ENCODE measurements around the gene SKI. TPM values are rescaled to one million over a fixed set of nuclear protein-coding genes. Genes with fewer than 3 reads are reported as not detected.

Gene SKI
- total and polyA plus RNA-seq, 2 of the 8 experiments (the other 6 are each of a cell fraction or from before 2014, with no cell fraction given), result 8.3 to 87.6 TPM

- Histone ChIP-seq H2BK15ac (ENCODE audit: low read length) (no peak overlapping the region), H3K4me1 (replicated peaks in 1 of 4; ENCODE audit: control insufficient read depth in 3 of 4, insufficient read depth in 4 of 4, low read length in 3 of 4) (peaks cover 0 to 47% (median 26%) of the 10 kb centered on the region in 4 experiments; a peak in 6 of 7 replicates), H3K36me3 (ENCODE audit: control insufficient read depth in 2 of 4, insufficient read depth in 4 of 4, low read length in 3 of 4) (no peaks in the 10 kb centered on the region), H3K4me2 (ENCODE audit: insufficient read depth in 1 of 2, low read depth in 2 of 2, low read length in 2 of 2) (peak overlapping the region; percentile 78 to 96), H3K27me3 (replicated peaks in 1 of 4; ENCODE audit: control insufficient read depth in 3 of 4, extremely low read depth in 1 of 4, insufficient read depth in 3 of 4, low read length in 3 of 4) (no peaks in the 10 kb centered on the region), H3K79me1 (ENCODE audit: low read depth, low read length) (peaks cover 15% of the 10 kb centered on the region), H4K8ac (ENCODE audit: extremely low read depth, insufficient read depth, low read length) (no peak overlapping the region), H4K20me1 (replicated peaks in 1 of 2; ENCODE audit: control insufficient read depth in 1 of 2, insufficient read depth in 2 of 2, low read length in 2 of 2) (peaks cover 53 to 58% of the 10 kb centered on the region in 2 experiments), H2BK120ac (replicated peaks; ENCODE audit: low read depth, low read length) (no peak overlapping the region), H3K14ac (ENCODE audit: insufficient read length) (no peak overlapping the region), H3K18ac (ENCODE audit: extremely low read depth, low read length) (no peak overlapping the region), H3K4ac (replicated peaks; ENCODE audit: insufficient read length, low read depth, low read length) (no peak overlapping the region), H4K5ac (ENCODE audit: insufficient read length, low read depth, low read length) (no peak overlapping the region), H4K91ac (replicated peaks; ENCODE audit: insufficient read length, low read length) (no peak overlapping the region), H2BK20ac (ENCODE audit: low read length) (no peak overlapping the region), H3K23ac (ENCODE audit: insufficient read length) (no peak overlapping the region), H2AFZ (ENCODE audit: low read length) (no peak overlapping the region), H3K23me2 (ENCODE audit: low read depth, low read length) (peaks cover 29% of the 10 kb centered on the region), H3K9me3 (ENCODE audit: insufficient read depth in 2 of 2, low read depth in 1 of 2, low read length in 1 of 2) (no peaks in the 10 kb centered on the region), H3K56ac (replicated peaks; ENCODE audit: insufficient read length, low read depth, low read length) (no peak overlapping the region), H3K27ac (ENCODE audit: low read depth, low read length) (no peak overlapping the region), H3K9ac (replicated peaks in 1 of 4; ENCODE audit: extremely low read depth in 1 of 4, low read depth in 3 of 4, low read length in 3 of 4) (peak overlapping the region; percentile 10 to 45 (median 28); a peak in 3 of 7 replicates), H3K4me3 (ENCODE audit: extremely low read depth in 1 of 4, insufficient read depth in 2 of 4, low read depth in 3 of 4, low read length in 4 of 4) (peak overlapping the region; percentile 72 to 83 (median 80); a peak in 7 of 8 replicates), H3K79me2 (ENCODE audit: control insufficient read depth in 1 of 2, insufficient read depth in 2 of 2, low read length in 2 of 2) (peaks cover 55 to 74% of the 10 kb centered on the region in 2 experiments), H2AK5ac (ENCODE audit: low read depth, low read length) (no peak overlapping the region), H2BK5ac (ENCODE audit: low read depth, low read length) (peak overlapping the region; percentile 75; the same call in 1 of the 2 replicates), H2BK12ac (ENCODE audit: low read depth, low read length) (no peak overlapping the region)
- POLR2A ChIA-PET (ENCODE audit: partially characterized antibody), result interaction anchor here (1.1 to 4.3 kb wide), 10 partner anchors 8 to 84 kb away, joined by 3 to 34 read pairs (median 6); no protein-coding TSS in a partner anchor
- FAIRE-seq (no peak), DNase-seq (ENCODE audit: low read depth in 1 of 2, low spot score in 2 of 2) (peak in 1 of 2 experiments; percentile 53)
- TF ChIP-seq BACH1 (IDR thresholded peaks at IDR 0.05; ENCODE audit: low read length), result no peak
- 0 out of 4 replicates have a peak, but pooled peaks of 1 of the 2 experiments have one; percentile 8 for TF ChIP-seq SIN3A (conservative IDR thresholded peaks at IDR 0.05 in 1 of 2, IDR thresholded peaks at IDR 0.05 in 1 of 2; ENCODE audit: low read depth in 1 of 2, low read length in 2 of 2)
- CTCF ChIA-PET (ENCODE audit: partially characterized antibody), result interaction anchor here (0.6 to 3.0 kb wide), 11 partner anchors 10 to 945 kb away, joined by 3 to 16 read pairs (median 4); partner anchors contain the start of gene FAAP20
- 74% methylated on average over 27 of the region's 30 CpGs; no CpG with 5 or more reads in 1 of the 2 experiments for WGBS, 2 experiments (ENCODE audit: extremely low coverage in 1 of 2, insufficient coverage in 1 of 2, insufficient read length in 1 of 2, insufficient replicate concordance in 2 of 2, low coverage in 1 of 2, low lambda C conversion rate in 2 of 2, missing lambda C conversion rate in 1 of 2)
Measured at GRCh38 chr1:2230781-2231531, 2.8 kb downstream of the SKI start.

Data from H1 (cell line).